Nephron progenitor cell (in vitro differentiated cells): ENCODE data around the gene HOXA13.

Experiments
- DNase-seq: peaks from one replicate; pipeline ENCODE4 v3.0.0; 2021
- H3K27ac Mint-ChIP-seq: 2 replicates; pipeline ENCODE4 v1.8.0; 2021; ENCODE audit warnings: mild to moderate bottlenecking, moderate library complexity, mixed read lengths
- H3K27me3 Mint-ChIP-seq: 2 replicates; pipeline ENCODE4 v1.8.0; 2021; ENCODE audit warnings: mild to moderate bottlenecking, low read depth, mixed read lengths; ENCODE audit not compliant: poor library complexity
- H3K36me3 Mint-ChIP-seq: 2 replicates; pipeline ENCODE4 v1.8.0; 2021; ENCODE audit warnings: low read depth, mixed read lengths
- H3K4me1 Mint-ChIP-seq: 2 replicates; pipeline ENCODE4 v1.8.0; 2021; ENCODE audit warnings: mixed read lengths
- H3K4me3 Mint-ChIP-seq: 2 replicates; pipeline ENCODE4 v1.8.0; 2021; ENCODE audit warnings: mild to moderate bottlenecking, moderate library complexity, mixed read lengths
- H3K9me3 Mint-ChIP-seq: 2 replicates; pipeline ENCODE4 v1.8.0; 2021; ENCODE audit warnings: mild to moderate bottlenecking, moderate library complexity, mixed read lengths
- CTCF ChIP-seq: fragments of 200-600 bp; sonication (generic); IDR thresholded peaks from 2 replicates; pipeline ENCODE4 v1.5.0; 2021; ENCODE audit warnings: antibody characterized with exemption

HOXA13 gene

GRCh38 chr7:27237735-27238334, 37.9 kb upstream of the HOXA13 start:
- no peaks in the 10 kb centered on the region for H3K9me3 Mint-ChIP-seq
- no peaks in the 10 kb centered on the region for H3K36me3 Mint-ChIP-seq
- DNase-seq: no peak
- no peak for TF ChIP-seq CTCF
- peak overlapping the region; percentile 57 for H3K4me3 Mint-ChIP-seq
- H3K27ac Mint-ChIP-seq: no peak overlapping the region
- H3K27me3 Mint-ChIP-seq: peaks cover 79% of the 10 kb centered on the region
- H3K4me1 Mint-ChIP-seq: peaks cover 50% of the 10 kb centered on the region

- H3K9me3 Mint-ChIP-seq: no peaks in the 10 kb centered on the region
- peak; percentile 48 for TF ChIP-seq CTCF
- H3K27ac Mint-ChIP-seq: no peak overlapping the region
- peaks cover 30% of the 10 kb centered on the region for H3K4me1 Mint-ChIP-seq
- no peaks in the 10 kb centered on the region for H3K36me3 Mint-ChIP-seq
- peak; percentile 83 for DNase-seq
- H3K27me3 Mint-ChIP-seq: peaks cover 60% of the 10 kb centered on the region
- peak overlapping the region; percentile 84 for H3K4me3 Mint-ChIP-seq
Observed at GRCh38 chr7:27235387-27236311, 35.8 kb upstream of the HOXA13 start.

GRCh38 chr7:27229448-27229847, 29.6 kb upstream of the HOXA13 start:
- H3K4me1 Mint-ChIP-seq: peaks cover 5% of the 10 kb centered on the region
- no peak for DNase-seq
- no peaks in the 10 kb centered on the region for H3K36me3 Mint-ChIP-seq
- peaks cover 63% of the 10 kb centered on the region for H3K27me3 Mint-ChIP-seq
- no peak overlapping the region for H3K4me3 Mint-ChIP-seq
- no peak overlapping the region for H3K27ac Mint-ChIP-seq
- no peak for TF ChIP-seq CTCF
- no peaks in the 10 kb centered on the region for H3K9me3 Mint-ChIP-seq

- H3K27me3 Mint-ChIP-seq: peaks cover 92% of the 10 kb centered on the region
- no peak for TF ChIP-seq CTCF
Observed at GRCh38 chr7:27224983-27225934, 25.4 kb upstream of the HOXA13 start.

GRCh38 chr7:27223941-27224575, 24.2 kb upstream of the HOXA13 start:
- Mint-ChIP-seq H3K4me3 (no peak overlapping the region), H3K27ac (no peak overlapping the region), H3K36me3 (no peaks in the 10 kb centered on the region), H3K27me3 (peaks cover 96% of the 10 kb centered on the region), H3K9me3 (peaks cover 3% of the 10 kb centered on the region), H3K4me1 (peaks cover 5% of the 10 kb centered on the region)
- DNase-seq: no peak
- TF ChIP-seq CTCF: no peak

More at GRCh38 chr7:27224983-27225934, 25.4 kb upstream of the HOXA13 start:
- H3K27ac Mint-ChIP-seq: no peak overlapping the region
- H3K4me3 Mint-ChIP-seq: peak overlapping the region; percentile 79
- peaks cover 3% of the 10 kb centered on the region for H3K9me3 Mint-ChIP-seq
- DNase-seq: peak; percentile 60
- no peaks in the 10 kb centered on the region for H3K36me3 Mint-ChIP-seq
- H3K4me1 Mint-ChIP-seq: peaks cover 5% of the 10 kb centered on the region
